CD8-positive, alpha-beta memory T cell (primary cell): ENCODE measurements around the gene VPS11. TPM values are rescaled to one million over a fixed set of nuclear protein-coding genes. Genes with fewer than 3 reads are reported as not detected.
"Not testable (repeated sequence)": the region's sequence is repeated elsewhere in the genome, so short reads cannot be mapped to it uniquely, and the experiment has no call there.

ENCODE experiments used
- CTCF ChIA-PET: fragments of 350-600 bp; sonication (Branson Sonifier 250); formaldehyde crosslinking; loops from one replicate; lab custom pipeline; 2021; ENCODE audit warnings: antibody characterized with exemption; lab: Charles Lee
- POLR2A ChIA-PET: fragments of 350-600 bp; sonication (Branson Sonifier 250); formaldehyde crosslinking; loops from one replicate; lab custom pipeline; 2021; ENCODE audit warnings: antibody characterized with exemption; lab: Charles Lee
- DNase-seq, 5 donors: peaks; one replicate each; pipeline versions ENCODE4 v3.0.0 to v3.0.0-alpha.2; 2020 to 2022; ENCODE audit warnings: mixed read lengths in 1 of 5
- H3K27ac ChIP-seq: one replicate; pipeline ENCODE4 v1.7.0; 2013; ENCODE audit warnings: low read depth, mild to moderate bottlenecking, low read length, moderate library complexity
- H3K27me3 ChIP-seq: 2 replicates; pipeline ENCODE4 v1.7.0; 2013; ENCODE audit warnings: low read length, mild to moderate bottlenecking; ENCODE audit not compliant: insufficient read depth, poor library complexity, severe bottlenecking
- H3K36me3 ChIP-seq: 2 replicates; pipeline ENCODE4 v1.7.0; 2013; ENCODE audit warnings: mild to moderate bottlenecking, low read length, moderate library complexity; ENCODE audit not compliant: insufficient read depth
- H3K4me1 ChIP-seq: 2 replicates; pipeline ENCODE4 v1.7.0; 2013; ENCODE audit warnings: mild to moderate bottlenecking, low read length, moderate library complexity; ENCODE audit not compliant: insufficient read depth
- H3K4me3 ChIP-seq: 2 replicates; pipeline ENCODE4 v1.7.0; 2013; ENCODE audit warnings: mild to moderate bottlenecking, low read length
- H3K9me3 ChIP-seq: 2 replicates; pipeline ENCODE4 v1.7.0; 2013; ENCODE audit warnings: mild to moderate bottlenecking, low read length
- H3K27ac Mint-ChIP-seq, 8 donors: one replicate each; pipeline ENCODE4 v1.8.0; 2020 to 2021; ENCODE audit warnings: mixed read lengths in 8 of 8, mild to moderate bottlenecking in 6 of 8, inconsistent platforms in 3 of 8, moderate library complexity in 3 of 8
- H3K27me3 Mint-ChIP-seq, 2 donors: one replicate each; pipeline ENCODE4 v1.8.0; 2020 to 2021; ENCODE audit warnings: mixed read lengths in 2 of 2, mild to moderate bottlenecking in 1 of 2, moderate library complexity in 1 of 2
- H3K36me3 Mint-ChIP-seq, 3 donors: one replicate each; pipeline ENCODE4 v1.8.0; 2020 to 2021; ENCODE audit warnings: mixed read lengths in 3 of 3, inconsistent platforms in 1 of 3, mild to moderate bottlenecking in 1 of 3
- H3K4me1 Mint-ChIP-seq, 3 donors: one replicate each; pipeline ENCODE4 v1.8.0; 2020 to 2021; ENCODE audit warnings: mixed read lengths in 3 of 3, inconsistent platforms in 1 of 3, mild to moderate bottlenecking in 1 of 3
- H3K4me3 Mint-ChIP-seq, 7 donors: one replicate each; pipeline ENCODE4 v1.8.0; 2020 to 2021; ENCODE audit warnings: mixed read lengths in 7 of 7, mild to moderate bottlenecking in 6 of 7, moderate library complexity in 4 of 7, inconsistent platforms in 2 of 7
- H3K9me3 Mint-ChIP-seq, 5 donors: one replicate each; pipeline ENCODE4 v1.8.0; 2020 to 2022; ENCODE audit warnings: mixed read lengths in 5 of 5, mild to moderate bottlenecking in 3 of 5, moderate library complexity in 2 of 5, inconsistent platforms in 1 of 5
- polyA plus RNA-seq: library from polyadenylated mRNA; unstranded; fragments of 300-500 nt; fragmentation: Illumina TruSeq; gene quantifications from one replicate; pipeline ENCODE4 v1.2.3, GENCODE V29; 2021
- total RNA-seq, 2 experiments: library from RNA; stranded (reverse); gene quantifications; one replicate each; pipeline ENCODE4 v1.2.3, GENCODE V29; 2021

Gene VPS11
- total and polyA plus RNA-seq, 3 experiments from 2014 or later = 25.3 to 51.5 (median 26.0) TPM

DNA sequence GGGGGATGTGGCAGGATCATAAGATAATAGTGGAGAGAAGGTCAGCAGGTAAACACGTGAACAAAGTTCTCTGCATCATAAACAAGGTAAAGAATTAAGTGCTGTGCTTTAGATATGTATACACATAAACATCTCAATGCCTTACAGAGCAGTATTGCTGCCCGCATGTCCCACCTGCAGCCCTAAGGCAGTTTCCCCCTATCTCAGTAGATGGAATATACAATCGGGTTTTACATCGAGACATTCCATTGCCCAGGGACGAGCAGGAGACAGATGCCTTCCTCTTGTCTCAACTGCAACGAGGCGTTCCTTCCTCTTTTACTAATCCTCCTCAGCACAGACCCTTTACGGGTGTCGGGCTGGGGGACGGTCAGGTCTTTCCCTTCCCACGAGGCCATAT, 28.1 kb upstream of the VPS11 start:
- DNase-seq, H3K4me3 Mint-ChIP-seq, H3K4me1 Mint-ChIP-seq, CTCF ChIA-PET, H3K27me3 Mint-ChIP-seq, H3K27me3 ChIP-seq, H3K9me3 Mint-ChIP-seq, H3K9me3 ChIP-seq, H3K36me3 ChIP-seq, H3K27ac Mint-ChIP-seq, H3K27ac ChIP-seq, H3K36me3 Mint-ChIP-seq, H3K4me1 ChIP-seq, H3K4me3 ChIP-seq: not testable (repeated sequence)
- POLR2A ChIA-PET = interaction anchor here (1.4 kb wide), 1 partner anchor 17 kb away, joined by 4 read pairs; the partner anchor contains the start of gene HYOU1

DNA sequence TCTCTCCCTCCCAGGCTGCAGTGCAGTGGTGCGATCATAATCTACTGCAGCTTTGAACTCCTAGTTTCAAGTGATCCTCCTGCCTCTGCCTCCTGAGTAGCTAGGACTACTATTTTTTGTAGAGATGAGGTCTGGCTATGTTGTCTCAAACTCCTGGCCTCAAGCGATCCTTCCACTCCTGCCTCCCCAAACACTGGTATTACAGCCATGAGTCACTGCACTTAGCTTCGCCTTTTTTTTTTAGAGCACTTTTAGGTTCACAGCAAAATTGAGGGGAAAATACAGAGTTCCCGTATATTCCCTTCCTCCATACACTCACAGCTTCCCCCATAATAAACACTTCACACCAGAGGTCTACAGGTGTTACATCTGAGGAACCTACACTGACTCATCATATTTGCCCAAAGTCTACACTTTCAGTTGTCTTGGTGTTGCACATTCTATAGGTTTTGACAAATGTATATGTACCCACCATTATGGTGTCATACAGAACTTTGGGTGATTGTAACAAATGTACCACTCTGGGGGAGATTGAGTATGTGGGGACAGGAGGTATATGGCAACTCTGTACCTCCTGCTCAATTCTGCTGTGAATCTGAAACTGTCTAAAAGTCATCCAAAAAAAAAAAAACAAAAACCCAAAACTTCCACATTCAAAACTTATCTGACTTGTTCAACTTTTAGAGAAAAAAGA, 25.6 kb upstream of the VPS11 start:
- ChIA-PET CTCF (interaction anchor here (1.6 kb wide), 1 partner anchor 10 kb away, joined by 3 read pairs; no protein-coding TSS in a partner anchor), POLR2A (no interaction called here)
- Histone ChIP-seq H3K9me3 (no peaks in the 10 kb centered on the region), H3K4me1 (no peaks in the 10 kb centered on the region), H3K27me3 (no peaks in the 10 kb centered on the region), H3K27ac (no peak overlapping the region), H3K36me3 (peaks cover 7% of the 10 kb centered on the region), H3K4me3 (no peak overlapping the region)
- DNase-seq = no peak
- Mint-ChIP-seq H3K27ac (peak overlapping the region in 2 of 8 donors; percentile 12 to 43), H3K27me3 (peaks cover 0 to 3% of the 10 kb centered on the region in 2 donors), H3K4me1 (no peaks in the 10 kb centered on the region), H3K9me3 (no peaks in the 10 kb centered on the region), H3K4me3 (no peak overlapping the region), H3K36me3 (peaks cover 0 to 26% (median 3%) of the 10 kb centered on the region in 3 donors)

DNA sequence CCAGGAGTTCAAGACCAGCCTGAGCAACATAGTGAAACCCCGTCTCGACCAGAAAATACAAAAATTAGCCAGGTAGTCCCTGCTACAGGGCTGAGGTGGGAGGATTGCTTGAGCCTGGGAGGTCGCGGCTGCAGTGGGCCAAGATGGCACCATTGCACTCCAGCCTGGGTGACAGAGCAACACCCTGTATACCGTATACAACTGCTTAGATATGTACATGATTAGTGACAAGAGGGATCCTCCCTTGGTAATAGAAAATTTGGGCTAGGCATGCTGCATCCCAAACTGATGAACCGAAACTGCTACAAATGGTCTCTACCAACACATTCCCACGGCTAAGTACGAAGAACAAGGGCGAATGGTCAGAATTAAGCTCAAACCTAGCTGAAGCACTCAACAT, 24.7 kb upstream of the VPS11 start:
- H3K4me3 Mint-ChIP-seq = no peak overlapping the region
- Histone ChIP-seq H3K27ac (no peak overlapping the region), H3K4me1 (no peaks in the 10 kb centered on the region), H3K9me3 (no peaks in the 10 kb centered on the region), H3K27me3 (no peaks in the 10 kb centered on the region), H3K36me3 (peaks cover 16% of the 10 kb centered on the region), H3K4me3 (no peak overlapping the region)
- ChIA-PET CTCF (no interaction called here), POLR2A (no interaction called here)
- no peak overlapping the region for H3K27ac Mint-ChIP-seq
- DNase-seq = no peak
- H3K36me3 Mint-ChIP-seq = peaks cover 5 to 35% (median 6%) of the 10 kb centered on the region in 3 donors
- no peaks in the 10 kb centered on the region for H3K9me3 Mint-ChIP-seq
- peaks cover 0 to 2% of the 10 kb centered on the region in 2 donors for H3K27me3 Mint-ChIP-seq
- no peaks in the 10 kb centered on the region for H3K4me1 Mint-ChIP-seq

DNA sequence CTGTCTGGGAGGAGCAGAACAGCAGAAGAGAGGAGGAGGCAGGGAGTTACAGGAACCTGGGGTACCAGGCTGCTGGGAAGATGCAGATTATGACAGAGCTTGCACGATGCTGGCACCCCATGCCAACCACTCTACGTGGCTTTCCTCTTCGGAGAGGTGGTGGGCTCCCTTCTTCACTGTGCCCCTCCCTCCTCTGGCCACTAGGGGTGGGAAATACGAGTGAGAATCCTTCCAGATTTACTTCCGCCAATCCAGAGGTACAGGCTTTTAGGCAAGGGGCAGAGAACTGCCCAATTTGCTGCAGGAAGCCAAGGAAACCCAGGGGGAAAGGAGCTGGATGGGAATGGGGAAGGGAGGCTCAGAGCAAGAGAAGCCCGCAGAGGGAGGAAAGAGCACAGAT, 22.9 kb upstream of the VPS11 start:
- Histone ChIP-seq H3K27ac (no peak overlapping the region), H3K36me3 (peaks cover 31% of the 10 kb centered on the region), H3K9me3 (no peaks in the 10 kb centered on the region), H3K27me3 (no peaks in the 10 kb centered on the region), H3K4me1 (no peaks in the 10 kb centered on the region), H3K4me3 (no peak overlapping the region)
- ChIA-PET CTCF (no interaction called here), POLR2A (no interaction called here)
- Mint-ChIP-seq H3K27ac (peak overlapping the region in 1 of 8 donors; percentile 19), H3K4me3 (no peak overlapping the region), H3K9me3 (no peaks in the 10 kb centered on the region), H3K4me1 (no peaks in the 10 kb centered on the region), H3K36me3 (peaks cover 5 to 53% (median 10%) of the 10 kb centered on the region in 3 donors), H3K27me3 (no peaks in the 10 kb centered on the region)
- no peak for DNase-seq

DNA sequence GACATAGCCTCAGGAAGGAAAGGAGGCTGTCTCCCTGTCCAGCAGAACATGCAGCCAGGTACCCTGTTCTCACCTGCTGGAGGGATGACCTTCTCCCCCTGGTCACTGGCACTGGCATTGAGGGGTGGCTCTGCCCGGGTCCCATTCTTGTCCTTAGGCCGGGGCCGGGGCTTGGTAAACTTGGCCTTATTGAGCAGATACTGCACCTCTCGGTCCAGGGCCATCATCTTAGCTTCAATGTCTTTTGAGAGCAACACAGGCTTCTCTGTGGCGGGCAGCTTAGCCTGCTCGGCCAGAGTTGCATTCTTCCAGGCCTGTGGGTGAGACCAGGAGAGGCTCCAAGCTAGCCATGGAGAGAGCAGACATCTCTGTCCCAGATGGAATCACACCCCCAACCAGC, 21.1 kb upstream of the VPS11 start:
- Histone ChIP-seq H3K27ac (no peak overlapping the region), H3K36me3 (peaks cover 43% of the 10 kb centered on the region), H3K4me1 (no peaks in the 10 kb centered on the region), H3K4me3 (no peak overlapping the region), H3K27me3 (no peaks in the 10 kb centered on the region), H3K9me3 (no peaks in the 10 kb centered on the region)
- peaks cover 12 to 68% (median 13%) of the 10 kb centered on the region in 3 donors for H3K36me3 Mint-ChIP-seq
- POLR2A ChIA-PET = interaction anchor here (0.8 kb wide), 1 partner anchor 346 kb away, joined by 3 read pairs; no protein-coding TSS in a partner anchor
- no peaks in the 10 kb centered on the region for H3K9me3 Mint-ChIP-seq
- H3K27me3 Mint-ChIP-seq = no peaks in the 10 kb centered on the region
- DNase-seq = no peak
- CTCF ChIA-PET = interaction anchor here (1.1 kb wide), 1 partner anchor 15 kb away, joined by 3 read pairs; no protein-coding TSS in a partner anchor
- no peak overlapping the region for H3K4me3 Mint-ChIP-seq
- no peak overlapping the region for H3K27ac Mint-ChIP-seq
- H3K4me1 Mint-ChIP-seq = peaks cover 0 to 5% (median 4%) of the 10 kb centered on the region in 3 donors

DNA sequence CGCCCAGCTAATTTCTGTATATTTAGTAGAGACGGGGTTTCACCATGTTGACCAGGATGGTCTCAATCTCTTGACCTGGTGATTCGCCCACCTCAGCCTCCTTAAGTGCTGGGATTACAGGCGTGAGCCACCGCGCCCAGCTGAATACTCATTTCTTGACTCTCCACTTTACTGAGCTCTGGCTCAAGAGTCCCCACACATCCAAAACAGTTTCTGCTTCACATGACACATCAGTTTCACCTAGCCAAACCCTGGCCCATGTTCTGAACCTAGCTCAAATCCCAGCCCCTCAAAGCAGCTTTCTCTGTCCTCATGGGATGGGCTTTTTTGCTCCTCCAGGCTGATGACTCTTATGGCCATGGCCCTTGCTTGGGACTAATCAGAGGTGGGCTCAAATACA, 20.4 kb upstream of the VPS11 start:
- Mint-ChIP-seq H3K27me3 (no peaks in the 10 kb centered on the region), H3K9me3 (no peaks in the 10 kb centered on the region), H3K4me1 (peaks cover 0 to 12% (median 8%) of the 10 kb centered on the region in 3 donors), H3K4me3 (no peak overlapping the region), H3K27ac (peak overlapping the region in 2 of 8 donors; percentile 24 to 73), H3K36me3 (peaks cover 13 to 75% (median 15%) of the 10 kb centered on the region in 3 donors)
- Histone ChIP-seq H3K9me3 (no peaks in the 10 kb centered on the region), H3K4me3 (no peak overlapping the region), H3K27ac (no peak overlapping the region), H3K27me3 (no peaks in the 10 kb centered on the region), H3K4me1 (no peaks in the 10 kb centered on the region), H3K36me3 (peaks cover 50% of the 10 kb centered on the region)
- DNase-seq = no peak
- ChIA-PET POLR2A (interaction anchor here (0.8 kb wide), 1 partner anchor 347 kb away, joined by 3 read pairs; no protein-coding TSS in a partner anchor), CTCF (no interaction called here)

DNA sequence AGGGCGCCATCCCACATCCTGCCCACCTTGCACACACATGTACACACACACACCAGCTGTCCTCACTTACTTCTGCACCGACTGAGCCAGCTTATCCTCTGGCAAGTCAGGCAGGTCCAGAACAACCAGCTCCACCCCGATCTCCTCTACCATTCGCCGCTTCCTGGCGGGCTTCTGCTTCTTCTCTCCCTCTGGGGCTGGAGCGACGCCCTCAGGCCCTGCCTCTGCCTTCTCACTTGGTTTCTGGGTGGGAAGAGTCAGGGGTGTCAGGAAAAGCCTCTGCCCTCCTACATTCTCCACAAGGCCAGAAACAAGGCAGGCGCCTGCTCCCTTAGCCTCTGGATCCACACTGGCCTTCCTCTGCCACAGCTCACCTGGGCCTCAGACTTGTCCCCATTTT, 19.0 kb upstream of the VPS11 start:
- Histone ChIP-seq H3K27me3 (no peaks in the 10 kb centered on the region), H3K36me3 (peaks cover 63% of the 10 kb centered on the region), H3K9me3 (no peaks in the 10 kb centered on the region), H3K4me1 (no peaks in the 10 kb centered on the region), H3K4me3 (no peak overlapping the region), H3K27ac (no peak overlapping the region)
- no peak for DNase-seq
- CTCF ChIA-PET = no interaction called here
- Mint-ChIP-seq H3K27ac (no peak overlapping the region), H3K9me3 (no peaks in the 10 kb centered on the region), H3K27me3 (no peaks in the 10 kb centered on the region), H3K4me1 (peaks cover 7 to 22% (median 13%) of the 10 kb centered on the region in 3 donors), H3K4me3 (peak overlapping the region in 1 of 7 donors; percentile 69), H3K36me3 (peaks cover 19 to 90% (median 21%) of the 10 kb centered on the region in 3 donors)
- POLR2A ChIA-PET = no interaction called here

DNA sequence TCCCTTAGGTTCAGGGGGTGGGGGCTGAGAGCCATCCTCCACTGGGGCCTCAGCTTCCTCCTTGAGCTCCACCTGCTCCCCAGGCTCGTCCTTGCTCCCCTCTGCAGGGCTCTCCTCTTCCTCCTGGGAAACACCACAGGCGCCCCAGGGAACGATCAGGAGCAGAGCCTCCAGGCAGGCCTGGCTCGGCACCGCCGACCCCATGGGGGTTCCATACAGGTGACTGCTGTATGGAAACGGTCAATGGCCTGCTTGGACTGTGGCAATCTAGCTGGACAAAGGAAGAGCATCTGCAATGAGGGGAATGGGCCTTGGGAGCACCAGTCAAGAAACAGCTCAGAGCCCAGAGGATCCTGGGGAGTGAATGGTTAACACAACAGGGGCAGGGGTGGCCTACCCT, 18.5 kb upstream of the VPS11 start:
- no peak for DNase-seq
- H3K36me3 ChIP-seq = peaks cover 68% of the 10 kb centered on the region
- no peak overlapping the region for H3K27ac ChIP-seq
- no peak overlapping the region for H3K4me3 Mint-ChIP-seq
- CTCF ChIA-PET = no interaction called here
- H3K27me3 Mint-ChIP-seq = no peaks in the 10 kb centered on the region
- no peak overlapping the region for H3K4me3 ChIP-seq
- peak overlapping the region in 1 of 8 donors; percentile 78 for H3K27ac Mint-ChIP-seq
- no peaks in the 10 kb centered on the region for H3K4me1 ChIP-seq
- no peaks in the 10 kb centered on the region for H3K9me3 Mint-ChIP-seq
- peaks cover 9 to 26% (median 14%) of the 10 kb centered on the region in 3 donors for H3K4me1 Mint-ChIP-seq
- no peaks in the 10 kb centered on the region for H3K27me3 ChIP-seq
- POLR2A ChIA-PET = no interaction called here
- peaks cover 19 to 94% (median 21%) of the 10 kb centered on the region in 3 donors for H3K36me3 Mint-ChIP-seq
- no peaks in the 10 kb centered on the region for H3K9me3 ChIP-seq
